ENCODE measurements around the gene QSOX1. TPM values are rescaled to one million over a fixed set of nuclear protein-coding genes. Genes with fewer than 3 reads are reported as not detected.

QSOX1 gene
- total and polyA plus RNA-seq, 2 of the 4 experiments (the other 2 are of a cell fraction) = 102 to 791 TPM

DNA sequence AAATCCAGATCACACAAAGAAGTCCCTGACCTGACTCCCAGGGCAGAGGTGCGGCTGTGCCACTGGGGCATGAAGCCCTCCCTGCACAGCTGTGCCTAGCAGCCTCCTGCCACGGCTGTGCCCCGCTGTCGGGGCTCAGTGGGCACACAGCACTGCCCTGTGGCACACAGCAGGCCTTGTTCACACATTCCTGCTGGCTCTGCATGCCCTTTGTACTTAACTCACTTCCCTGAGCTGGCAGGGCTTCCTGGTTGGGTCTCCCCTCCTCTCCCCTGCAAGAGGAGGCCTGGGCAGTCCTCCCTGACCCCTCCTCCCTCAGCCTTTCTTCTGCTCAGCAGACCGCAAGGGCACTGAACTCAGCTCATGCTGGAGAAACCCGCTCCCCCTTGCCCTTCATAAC lies 90.2 kb downstream of the QSOX1 start:
- no peak overlapping the region for H3K4me2 ChIP-seq (ENCODE audit: low read depth, low read length)
- H3K4ac ChIP-seq (ENCODE audit: low read depth, low read length) = no peak overlapping the region
- no peak overlapping the region for H3K4me3 ChIP-seq (ENCODE audit: insufficient read depth, low read depth, low read length)
- H3K27me3 ChIP-seq (ENCODE audit: control insufficient read depth, insufficient read depth, low read length) = peaks cover 39% of the 10 kb centered on the region
- no peaks in the 10 kb centered on the region; the same call in 1 of the 2 replicates for H3K9me3 ChIP-seq (ENCODE audit: control insufficient read depth, insufficient read depth, low read length)
- H2AK9ac ChIP-seq (replicated peaks; ENCODE audit: low read depth, low read length, poor library complexity) = no peak overlapping the region
- ChIA-PET CTCF (no interaction called here), POLR2A (ENCODE audit: unreplicated experiment) (no interaction called here)
- H2BK5ac ChIP-seq (ENCODE audit: low read depth, low read length, poor library complexity, severe bottlenecking) = no peak overlapping the region
- H4K91ac ChIP-seq (ENCODE audit: insufficient read depth, low read depth, low read length) = no peak overlapping the region
- H3K36me3 ChIP-seq (ENCODE audit: control insufficient read depth, insufficient read depth, low read length) = no peaks in the 10 kb centered on the region
- H4K5ac ChIP-seq (ENCODE audit: low read depth, low read length) = no peak overlapping the region
- H3K4me1 ChIP-seq (ENCODE audit: control insufficient read depth, insufficient read depth, low read length) = peaks cover 2% of the 10 kb centered on the region; the same call in 1 of the 2 replicates
- H3K23ac ChIP-seq (ENCODE audit: low read depth, low read length) = no peak overlapping the region
- TF ChIP-seq SMC3 (IDR thresholded peaks at IDR 0.05; ENCODE audit: low read depth, low read length) = no peak
- no peak for TF ChIP-seq RFX5 (IDR thresholded peaks at IDR 0.05; ENCODE audit: low read depth, low read length)
- TF ChIP-seq MAZ (IDR thresholded peaks at IDR 0.05; ENCODE audit: borderline replicate concordance, low read depth, low read length) = no peak
- TF ChIP-seq MAFK (IDR thresholded peaks at IDR 0.05; ENCODE audit: low read depth, low read length) = no peak
- no peak for TF ChIP-seq RAD21 (IDR thresholded peaks at IDR 0.05; ENCODE audit: low read length)
- H2AFZ ChIP-seq (replicated peaks; ENCODE audit: low read length, poor library complexity) = no peak overlapping the region
- H3K14ac ChIP-seq (replicated peaks; ENCODE audit: low read depth, low read length) = no peak overlapping the region
- H4K8ac ChIP-seq (ENCODE audit: low read depth in 2 of 2, low read length in 2 of 2) = no peak overlapping the region
- WGBS, 2 experiments (ENCODE audit: extremely low coverage in 2 of 2, insufficient read length in 1 of 2) = 92% methylated on average over 4 of the region's 6 CpGs; no CpG with 5 or more reads in 1 of the 2 experiments
- no TSS peak for BruUV-seq (replicated peaks)
- H3K79me1 ChIP-seq (ENCODE audit: low read depth in 1 of 2, low read length in 2 of 2) = no peaks in the 10 kb centered on the region
- no peak overlapping the region for H3K27ac ChIP-seq (ENCODE audit: insufficient read depth, low read length)
- H2BK20ac ChIP-seq (ENCODE audit: low read depth, low read length) = no peak overlapping the region
- ATAC-seq (ENCODE audit: low read depth) = no peak
- H3K9me1 ChIP-seq (ENCODE audit: insufficient read depth, low read length) = peaks cover 3% of the 10 kb centered on the region; the same call in 1 of the 2 replicates
- no peak overlapping the region for H3K56ac ChIP-seq (ENCODE audit: extremely low read depth, insufficient read depth, low read length)
- dilution Hi-C loops (cut with HindIII; ENCODE audit: low sequenced_read_pairs, unreplicated experiment) (no loop called here), intact Hi-C loops (cut with micrococcal nuclease) (no loop called here), in situ Hi-C loops (cut with MboI; ENCODE audit: low sequenced_read_pairs) (no loop called here)
- H4K20me1 ChIP-seq (ENCODE audit: insufficient read depth, low read length) = no peaks in the 10 kb centered on the region
- H3K18ac ChIP-seq (ENCODE audit: low read depth, low read length) = no peak overlapping the region
- H3K9ac ChIP-seq (ENCODE audit: low read depth, low read length) = no peak overlapping the region
- no peak overlapping the region for H2BK120ac ChIP-seq (ENCODE audit: low read depth, low read length)
- H2AK5ac ChIP-seq (ENCODE audit: low read depth, low read length) = no peak overlapping the region
- DNase-seq = no peak
- H2BK15ac ChIP-seq (ENCODE audit: low read depth, low read length) = no peak overlapping the region
